KOPT-K1 (cell line): ENCODE results near the gene LMBR1.
"Not testable (repeated sequence)": the region's sequence is repeated elsewhere in the genome, so short reads cannot be mapped to it uniquely, and the experiment has no call there.

ENCODE experiments used
- H3K27ac ChIP-seq: fragments of 200-600 bp; sonication (generic); 2 replicates; pipeline ENCODE4 v1.5.1; 2016; ENCODE audit warnings: antibody characterized with exemption, mild to moderate bottlenecking, low read depth, low read length; ENCODE audit not compliant: poor library complexity, severe bottlenecking
- H3K36me3 ChIP-seq: fragments of 200-600 bp; sonication (generic); 2 replicates; pipeline ENCODE4 v1.5.1; 2017; ENCODE audit warnings: antibody characterized with exemption, mild to moderate bottlenecking, low read length, moderate library complexity; ENCODE audit not compliant: insufficient read depth
- H3K9me3 ChIP-seq: fragments of 200-600 bp; sonication (generic); 2 replicates; pipeline ENCODE4 v1.5.1; 2017; ENCODE audit warnings: antibody characterized with exemption, low read length, mild to moderate bottlenecking; ENCODE audit not compliant: insufficient read depth, poor library complexity, severe bottlenecking

Gene LMBR1

GRCh38 chr7:156889089-156889488 lies 3.9 kb downstream of the LMBR1 start:
- Histone ChIP-seq H3K27ac (no peak overlapping the region), H3K9me3 (no peaks in the 10 kb centered on the region), H3K36me3 (peaks cover 4% of the 10 kb centered on the region; the same call in 1 of the 2 replicates)

GRCh38 chr7:156886020-156886795 lies 6.8 kb downstream of the LMBR1 start:
- peaks cover 4% of the 10 kb centered on the region; the same call in 1 of the 2 replicates for H3K36me3 ChIP-seq
- no peak overlapping the region for H3K27ac ChIP-seq
- H3K9me3 ChIP-seq = no peaks in the 10 kb centered on the region

GRCh38 chr7:156881679-156882078 lies 11.3 kb downstream of the LMBR1 start:
- no peaks in the 10 kb centered on the region for H3K36me3 ChIP-seq
- H3K27ac ChIP-seq = no peak overlapping the region
- peaks cover 37% of the 10 kb centered on the region for H3K9me3 ChIP-seq

- H3K27ac ChIP-seq = no peak overlapping the region
- H3K36me3 ChIP-seq = peaks cover 13% of the 10 kb centered on the region
These were observed 17.2 kb downstream of the LMBR1 start for GRCh38 chr7:156875766-156876165.

GRCh38 chr7:156868363-156868762 lies 24.6 kb downstream of the LMBR1 start:
- peaks cover 13% of the 10 kb centered on the region for H3K36me3 ChIP-seq
- H3K27ac ChIP-seq = not testable (repeated sequence)
- H3K9me3 ChIP-seq = peaks cover 34% of the 10 kb centered on the region

More at GRCh38 chr7:156875766-156876165, 17.2 kb downstream of the LMBR1 start:
- peaks cover 88% of the 10 kb centered on the region for H3K9me3 ChIP-seq

- Histone ChIP-seq H3K9me3 (peaks cover 40% of the 10 kb centered on the region), H3K36me3 (peaks cover 21% of the 10 kb centered on the region), H3K27ac (no peak overlapping the region)
These were observed 27.5 kb downstream of the LMBR1 start for GRCh38 chr7:156865493-156865892.

GRCh38 chr7:156862022-156862421 lies 31.0 kb downstream of the LMBR1 start:
- Histone ChIP-seq H3K9me3 (peaks cover 72% of the 10 kb centered on the region), H3K36me3 (peaks cover 30% of the 10 kb centered on the region)
- H3K27ac ChIP-seq = not testable (repeated sequence)

GRCh38 chr7:156861212-156861611 lies 31.8 kb downstream of the LMBR1 start:
- H3K9me3 ChIP-seq = peaks cover 76% of the 10 kb centered on the region
- no peak overlapping the region for H3K27ac ChIP-seq
- H3K36me3 ChIP-seq = peaks cover 30% of the 10 kb centered on the region

- H3K36me3 ChIP-seq = peaks cover 30% of the 10 kb centered on the region
- peaks cover 85% of the 10 kb centered on the region for H3K9me3 ChIP-seq
- not testable (repeated sequence) for H3K27ac ChIP-seq
These were observed 32.9 kb downstream of the LMBR1 start for GRCh38 chr7:156860099-156860498.

- Histone ChIP-seq H3K9me3 (peaks cover 91% of the 10 kb centered on the region), H3K36me3 (peaks cover 30% of the 10 kb centered on the region), H3K27ac (no peak overlapping the region)
These were observed 34.5 kb downstream of the LMBR1 start for GRCh38 chr7:156858523-156858922.

GRCh38 chr7:156857757-156858156 lies 35.2 kb downstream of the LMBR1 start:
- Histone ChIP-seq H3K27ac (no peak overlapping the region), H3K36me3 (peaks cover 30% of the 10 kb centered on the region), H3K9me3 (peaks cover 86% of the 10 kb centered on the region)

- Histone ChIP-seq H3K9me3 (peaks cover 64% of the 10 kb centered on the region), H3K36me3 (0 out of 2 replicates have a peak, but pooled peaks cover 1% of the 10 kb centered on the region), H3K27ac (no peak overlapping the region)
These were observed 38.3 kb downstream of the LMBR1 start for GRCh38 chr7:156854654-156855053.

GRCh38 chr7:156848979-156849378 lies 44.0 kb downstream of the LMBR1 start:
- peaks cover 30% of the 10 kb centered on the region for H3K9me3 ChIP-seq
- no peaks in the 10 kb centered on the region for H3K36me3 ChIP-seq
- no peak overlapping the region for H3K27ac ChIP-seq

GRCh38 chr7:156845379-156846101 lies 47.4 kb downstream of the LMBR1 start:
- H3K9me3 ChIP-seq = peaks cover 14% of the 10 kb centered on the region
- no peaks in the 10 kb centered on the region for H3K36me3 ChIP-seq
- no peak overlapping the region for H3K27ac ChIP-seq

- not testable (repeated sequence) for H3K36me3 ChIP-seq, H3K27ac ChIP-seq, H3K9me3 ChIP-seq
These were observed 49.4 kb downstream of the LMBR1 start for GRCh38 chr7:156843582-156843981.
